HG03159 (cell line): ENCODE measurements around the gene ACOT11.
"Not testable (repeated sequence)": the region's sequence is repeated elsewhere in the genome, so short reads cannot be mapped to it uniquely, and the experiment has no call there.

ENCODE experiments used
- ATAC-seq: cut with Tn5 transposase; IDR thresholded peaks from one replicate; pipeline ENCODE4 v1.9.1; 2021; ENCODE audit warnings: mild to moderate bottlenecking, moderate library complexity; ENCODE audit not compliant: unreplicated experiment

The ACOT11 gene

DNA sequence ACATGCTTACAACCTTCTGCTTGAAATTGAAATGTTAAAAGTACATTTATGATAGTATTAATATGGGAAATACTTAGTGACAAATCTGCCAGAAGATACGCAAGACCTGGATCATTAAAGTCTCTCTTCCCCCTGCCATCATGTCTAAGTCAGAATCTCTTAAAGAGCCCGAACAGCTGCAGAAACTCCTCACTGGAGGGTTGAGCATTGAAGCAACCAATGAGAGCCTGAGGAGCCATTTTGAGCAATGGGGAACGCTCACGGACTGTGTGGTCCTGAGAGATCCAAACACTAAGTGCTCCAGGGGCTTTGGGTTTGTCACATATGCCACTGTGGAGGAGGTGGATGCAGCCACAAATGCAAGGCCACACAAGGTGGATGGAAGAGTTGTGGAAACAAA lies 11.4 kb upstream of the ACOT11 start:
- not testable (repeated sequence) for ATAC-seq

- no peak for ATAC-seq
Observed at GRCh38 chr1:54537611-54538010, 10.4 kb upstream of the ACOT11 start.

GRCh38 chr1:54538538-54538937 lies 9.5 kb upstream of the ACOT11 start:
- ATAC-seq: no peak

- ATAC-seq: no peak
Observed at GRCh38 chr1:54540582-54541295, 7.3 kb upstream of the ACOT11 start.

DNA sequence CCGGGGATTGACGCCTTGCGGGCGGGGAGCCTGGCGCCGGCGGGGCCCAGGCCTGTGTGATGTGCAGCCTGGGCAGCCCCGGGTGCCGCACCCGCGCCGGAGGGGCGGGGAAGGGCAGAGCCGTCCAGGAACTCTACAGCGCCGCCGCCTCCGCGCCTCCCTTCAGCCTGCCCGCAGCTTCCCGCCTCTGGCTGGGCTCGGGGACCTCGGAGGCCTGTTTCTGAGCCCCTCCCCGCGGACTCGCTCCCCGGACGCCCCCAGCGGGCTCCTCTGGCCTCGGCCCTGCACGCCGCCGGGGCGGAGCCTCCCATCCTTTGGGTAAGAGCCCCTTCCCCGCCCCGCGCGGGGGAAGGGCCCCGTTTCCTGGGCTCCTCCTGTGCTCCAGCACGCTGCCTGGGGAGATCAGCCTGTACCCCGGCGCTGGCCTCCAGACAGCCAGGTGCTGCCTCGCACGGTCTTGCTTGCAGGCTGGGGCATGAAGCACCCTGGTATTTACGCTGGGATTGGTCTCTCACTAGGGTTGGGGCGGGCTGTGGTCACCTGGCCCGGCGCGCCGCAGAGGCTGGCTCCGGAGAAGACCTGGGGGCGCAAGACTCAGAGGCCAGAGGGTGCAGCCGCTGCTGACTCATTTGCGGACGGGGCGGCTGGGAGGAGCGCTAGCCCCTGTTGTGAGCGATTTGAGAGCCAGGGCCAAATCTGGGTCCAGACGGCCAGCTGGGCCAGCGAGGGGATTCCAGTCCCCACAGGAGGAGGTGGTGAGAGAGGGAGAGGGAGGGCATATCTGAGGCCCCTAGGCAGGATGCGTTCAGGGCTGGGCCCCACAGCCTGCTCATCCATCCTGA lies 5.7 kb upstream of the ACOT11 start:
- ATAC-seq: peak; percentile 58

- no peak for ATAC-seq
Observed at GRCh38 chr1:54542962-54543539, 5.0 kb upstream of the ACOT11 start.

DNA sequence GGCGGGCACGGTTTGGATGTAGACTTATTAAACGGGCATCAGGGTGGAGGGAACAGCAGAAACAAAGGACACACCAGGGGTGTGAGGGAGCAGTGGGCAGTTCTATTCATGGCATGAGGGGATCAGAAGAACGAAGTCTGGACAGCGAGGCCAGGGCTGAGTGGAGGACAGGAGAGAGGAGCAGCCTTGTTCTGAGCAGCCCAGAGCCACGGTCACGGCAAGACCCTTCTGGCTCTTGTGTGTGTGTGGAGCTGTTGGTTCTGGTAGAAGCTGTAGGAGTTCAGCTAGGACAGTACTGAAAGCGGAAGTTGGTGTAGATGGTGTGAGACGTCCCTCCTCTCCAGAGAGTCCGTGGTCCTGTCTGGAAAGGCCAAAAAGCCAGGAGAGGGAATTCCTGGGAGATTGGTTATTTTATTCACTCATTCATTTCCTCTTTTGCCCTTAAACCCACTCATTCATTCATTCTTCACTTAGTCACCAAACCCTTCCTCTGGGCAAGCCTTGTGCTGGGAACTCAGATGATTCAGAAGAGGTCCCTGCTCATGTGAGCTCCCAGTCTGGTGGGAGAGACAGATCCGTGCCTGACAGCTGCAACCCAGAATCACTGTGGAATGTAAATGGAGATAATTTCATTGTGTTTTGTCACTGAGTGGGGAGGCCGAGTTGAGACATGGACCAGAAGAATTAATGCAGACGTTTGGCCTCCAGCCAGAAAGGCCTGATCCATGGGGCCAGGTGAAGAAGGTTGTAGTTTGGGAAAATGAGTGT lies 4.1 kb upstream of the ACOT11 start:
- no peak for ATAC-seq

- ATAC-seq: no peak
Observed at GRCh38 chr1:54545916-54546635, 2.0 kb upstream of the ACOT11 start.

- no peak for ATAC-seq
Observed at GRCh38 chr1:54546651-54547401, 1.2 kb upstream of the ACOT11 start.

GRCh38 chr1:54548389-54549044 lies 489 bp downstream of the ACOT11 start:
- no peak for ATAC-seq

- ATAC-seq: no peak
Observed at GRCh38 chr1:54549181-54549924, 1.3 kb downstream of the ACOT11 start.

- ATAC-seq: no peak
Observed at GRCh38 chr1:54551891-54552290, 3.9 kb downstream of the ACOT11 start.

DNA sequence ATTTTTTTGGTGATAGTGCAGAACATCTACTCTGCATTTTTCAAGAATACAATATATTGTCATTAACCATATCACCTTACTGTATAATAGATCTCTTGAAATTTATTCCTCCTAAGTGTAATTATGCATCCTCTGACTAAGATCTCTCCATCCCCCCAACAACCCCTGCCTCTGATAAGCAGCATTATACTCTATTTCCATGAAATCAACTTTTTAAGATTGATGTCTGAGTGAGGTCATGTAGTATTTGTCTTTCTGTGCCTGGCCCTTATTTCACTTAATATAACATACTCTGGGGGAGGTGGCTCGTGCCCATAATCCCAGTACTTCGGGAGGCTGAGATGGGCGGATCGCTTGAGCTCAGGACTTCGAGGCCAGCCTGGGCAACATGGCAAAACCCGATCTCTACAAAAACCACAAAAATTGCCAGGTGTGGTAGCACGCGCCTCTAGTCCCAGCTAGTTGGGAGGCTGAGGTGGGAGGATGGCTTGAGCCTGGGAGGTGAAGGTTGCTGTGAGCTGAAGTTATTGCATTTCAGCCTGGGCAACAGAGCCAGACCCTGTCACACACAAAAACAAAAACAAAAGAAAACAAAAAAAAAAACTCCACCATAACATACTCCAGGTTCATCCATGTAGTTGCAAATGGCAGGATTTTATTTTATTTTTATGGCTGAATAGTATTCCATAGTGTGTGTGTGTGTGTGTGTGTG lies 5.7 kb downstream of the ACOT11 start:
- ATAC-seq: no peak

GRCh38 chr1:54556110-54556509 lies 8.1 kb downstream of the ACOT11 start:
- ATAC-seq: no peak

DNA sequence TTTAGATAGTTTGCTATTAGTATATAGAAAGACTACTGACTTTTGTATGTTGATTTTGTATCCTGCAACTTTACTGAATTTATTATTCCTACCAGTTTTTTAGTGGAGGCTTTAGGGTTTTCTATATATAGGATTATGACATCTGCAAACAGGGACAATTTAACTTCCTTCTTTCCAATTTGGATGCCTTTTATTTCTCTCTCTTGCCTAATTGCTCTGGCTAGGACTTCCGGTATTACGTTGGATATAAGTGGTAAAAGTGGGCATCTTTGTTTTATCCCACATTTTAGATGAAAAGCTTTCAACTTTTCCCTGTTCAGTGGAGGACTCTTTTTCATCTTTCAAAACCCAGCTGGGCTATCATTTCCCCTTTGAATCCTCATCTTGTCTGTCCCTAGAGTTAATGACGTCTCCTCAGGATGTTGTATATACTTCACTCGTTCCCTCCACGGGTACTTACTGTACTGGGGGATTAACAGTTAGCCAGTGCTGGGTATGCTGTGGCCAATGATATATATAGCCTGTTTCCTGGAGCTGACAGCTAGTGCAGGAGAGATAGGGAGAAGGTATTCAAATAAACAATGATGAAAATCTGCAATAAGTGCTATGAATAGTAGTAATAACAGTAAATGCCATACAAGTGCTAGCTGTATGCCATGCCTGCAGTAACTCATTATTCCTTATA lies 9.8 kb downstream of the ACOT11 start:
- ATAC-seq: no peak

GRCh38 chr1:54558434-54559030 lies 10.5 kb downstream of the ACOT11 start:
- ATAC-seq: no peak

DNA sequence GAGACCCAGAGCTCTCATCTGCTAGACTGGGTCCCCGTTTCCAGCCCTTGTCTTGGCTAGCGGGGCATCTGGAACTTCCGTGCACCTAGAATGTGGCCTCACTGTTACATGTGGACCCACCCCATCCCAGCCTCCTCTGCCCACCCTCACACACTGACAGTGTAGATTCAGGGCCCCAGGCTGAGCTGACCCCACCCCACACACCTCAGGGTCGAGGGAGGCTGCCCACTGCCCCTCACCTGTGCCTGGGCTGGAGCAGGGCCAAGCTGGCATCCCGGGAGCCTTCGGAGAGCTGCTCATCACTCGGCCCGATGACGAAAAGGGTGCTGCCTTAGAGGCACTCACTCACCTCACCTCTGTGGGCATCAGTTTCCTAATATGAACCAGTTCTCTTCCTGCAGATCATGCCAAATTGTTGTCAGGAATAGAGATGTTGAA lies 11.1 kb downstream of the ACOT11 start:
- no peak for ATAC-seq
